ENCODE measurements around the gene FNDC3B.

- no peak for TF ChIP-seq CTCF (IDR thresholded peaks at IDR 0.05; ENCODE audit: low read depth, low read length)
- no peak for TF ChIP-seq EZH2phosphoT487 (IDR thresholded peaks at IDR 0.05; ENCODE audit: low read depth)
Observed at GRCh38 chr3:172216911-172217310, 177.5 kb downstream of the FNDC3B start.

Data from OCI-LY3 (cell line).